Amniotic stem cell (primary cell): Measurements from ENCODE around the gene THAP3.

Source experiments
- DNase-seq: peaks from one replicate; lab custom pipeline; 2025; lab: John Stamatoyannopoulos, UW

Gene THAP3

GRCh38 chr1:6612641-6613360, 11.9 kb upstream of the THAP3 start:
- DNase-seq = no peak

GRCh38 chr1:6613361-6614018, 11.2 kb upstream of the THAP3 start, which contains the start of gene PHF13:
Gene PHF13, plus strand, starts transcription at chr1:6613731. Its CDS starts 336 bp downstream, at chr1:6614067.
- peak; percentile 97 for DNase-seq

- DNase-seq = no peak
Observed at GRCh38 chr1:6614019-6614928, 10.4 kb upstream of the THAP3 start.

- no peak for DNase-seq
Observed at GRCh38 chr1:6614929-6615785, 9.5 kb upstream of the THAP3 start.

GRCh38 chr1:6619045-6619444, 5.6 kb upstream of the THAP3 start:
- no peak for DNase-seq

GRCh38 chr1:6621429-6622391, 3.0 kb upstream of the THAP3 start:
- no peak for DNase-seq

GRCh38 chr1:6622396-6623152, 2.1 kb upstream of the THAP3 start:
- no peak for DNase-seq

- DNase-seq = no peak
Observed at GRCh38 chr1:6623269-6623965, 1.3 kb upstream of the THAP3 start.

GRCh38 chr1:6625584-6626149, 999 bp downstream of the THAP3 start:
- DNase-seq = no peak

- DNase-seq = no peak
Observed at GRCh38 chr1:6627031-6627430, 2.4 kb downstream of the THAP3 start.

- DNase-seq = no peak
Observed at GRCh38 chr1:6627841-6628545, 3.3 kb downstream of the THAP3 start.

- DNase-seq = no peak
Observed at GRCh38 chr1:6628971-6629479, 4.4 kb downstream of the THAP3 start.

- DNase-seq = no peak
Observed at GRCh38 chr1:6630027-6630426, 5.4 kb downstream of the THAP3 start.

GRCh38 chr1:6631058-6631457, 6.4 kb downstream of the THAP3 start:
- DNase-seq = no peak

GRCh38 chr1:6632588-6633514, 8.2 kb downstream of the THAP3 start:
- no peak for DNase-seq

GRCh38 chr1:6634371-6635052, 9.8 kb downstream of the THAP3 start:
- DNase-seq = no peak
